ENCODE results near the gene PDE9A. TPM values are rescaled to one million over a fixed set of nuclear protein-coding genes. Genes with fewer than 3 reads are reported as not detected.

PDE9A gene
- total RNA-seq, 1 experiment from 2014 or later, result not detected

DNA sequence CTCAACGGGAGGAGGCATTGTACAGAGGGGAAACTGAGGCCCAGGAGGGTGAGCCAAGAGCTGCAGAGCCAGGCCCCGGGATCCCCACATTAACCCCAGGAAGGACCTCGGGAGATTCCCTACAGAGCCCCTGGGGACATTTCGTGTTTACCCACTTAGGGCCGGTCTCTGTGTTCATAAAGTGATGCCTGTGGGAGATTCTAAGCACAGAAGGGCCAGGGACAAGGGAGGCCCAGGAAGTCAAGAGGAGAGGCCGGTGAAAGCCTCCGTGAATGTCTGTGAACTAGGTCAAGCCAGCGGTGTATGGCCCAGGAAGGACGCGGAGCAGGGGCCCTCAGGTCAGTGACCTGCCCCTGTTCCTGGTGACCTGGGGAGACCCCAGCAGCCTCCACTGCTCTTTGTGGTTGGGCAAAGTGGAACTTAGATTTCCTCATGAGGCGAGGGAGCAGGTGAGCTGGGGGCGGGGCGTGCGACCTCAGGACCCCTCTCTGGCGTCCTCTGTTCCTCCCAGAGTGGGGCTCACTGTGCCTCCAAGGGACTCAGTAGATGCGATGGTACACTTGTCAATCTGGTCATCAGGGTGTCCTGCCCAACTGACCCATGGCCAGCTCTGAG, 34.9 kb downstream of the PDE9A start:
- Histone ChIP-seq H3K27ac (ENCODE audit: low read length) (no peak overlapping the region), H3K27me3 (ENCODE audit: low read length) (no peaks in the 10 kb centered on the region), H3K9ac (ENCODE audit: low read length) (no peak overlapping the region), H2AFZ (ENCODE audit: low read length) (no peak overlapping the region), H3K9me3 (ENCODE audit: low read length) (no peaks in the 10 kb centered on the region), H3K36me3 (ENCODE audit: insufficient read depth, low read length) (no peaks in the 10 kb centered on the region), H3K9me2 (replicated peaks; ENCODE audit: insufficient read depth, low read length) (no peaks in the 10 kb centered on the region), H3K4me1 (ENCODE audit: low read length) (no peaks in the 10 kb centered on the region), H3K4me3 (ENCODE audit: low read length) (no peak overlapping the region), H4K20me1 (ENCODE audit: insufficient read depth, low read depth, low read length) (no peaks in the 10 kb centered on the region), H3K79me2 (ENCODE audit: low read length) (no peaks in the 10 kb centered on the region), H3K4me2 (ENCODE audit: low read depth, low read length, poor library complexity, severe bottlenecking) (no peak overlapping the region)
- DNase-seq, result no peak

DNA sequence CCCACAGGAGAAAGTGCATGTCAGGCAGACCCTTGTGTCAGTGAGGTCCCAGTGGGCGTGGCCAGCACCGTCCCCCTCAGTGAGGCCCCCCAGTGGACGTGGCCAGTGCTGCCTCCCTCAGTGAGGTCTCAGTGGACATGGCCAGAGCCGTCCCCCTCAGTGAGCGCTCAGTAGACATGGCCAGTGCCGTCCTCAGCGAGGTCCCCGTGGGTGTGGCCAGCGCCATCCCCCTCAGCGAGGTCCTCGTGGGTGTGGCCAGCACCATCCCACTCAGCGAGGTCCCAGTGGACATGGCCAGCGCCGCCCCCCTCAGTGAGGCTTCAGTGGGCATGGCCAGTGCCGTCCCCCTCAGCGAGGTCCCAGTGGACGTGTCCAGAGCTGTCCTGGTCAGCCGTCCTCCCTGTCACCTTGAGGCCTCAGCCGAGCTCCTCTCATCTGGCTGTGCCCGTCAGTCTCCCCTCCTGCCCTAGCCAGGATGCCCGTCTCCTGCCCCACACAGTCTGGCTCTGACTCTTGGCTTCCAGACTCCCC, 35.5 kb downstream of the PDE9A start:
- Histone ChIP-seq H3K9me3 (ENCODE audit: low read length) (no peaks in the 10 kb centered on the region), H3K27me3 (ENCODE audit: low read length) (no peaks in the 10 kb centered on the region), H3K27ac (ENCODE audit: low read length) (no peak overlapping the region), H3K79me2 (ENCODE audit: low read length) (no peaks in the 10 kb centered on the region), H2AFZ (ENCODE audit: low read length) (no peak overlapping the region), H3K36me3 (ENCODE audit: insufficient read depth, low read length) (no peaks in the 10 kb centered on the region), H3K9ac (ENCODE audit: low read length) (no peak overlapping the region), H3K4me2 (ENCODE audit: low read depth, low read length, poor library complexity, severe bottlenecking) (no peak overlapping the region), H3K4me3 (ENCODE audit: low read length) (no peak overlapping the region), H3K4me1 (ENCODE audit: low read length) (no peaks in the 10 kb centered on the region), H4K20me1 (ENCODE audit: insufficient read depth, low read depth, low read length) (no peaks in the 10 kb centered on the region), H3K9me2 (replicated peaks; ENCODE audit: insufficient read depth, low read length) (no peaks in the 10 kb centered on the region)
- DNase-seq, result no peak

DNA sequence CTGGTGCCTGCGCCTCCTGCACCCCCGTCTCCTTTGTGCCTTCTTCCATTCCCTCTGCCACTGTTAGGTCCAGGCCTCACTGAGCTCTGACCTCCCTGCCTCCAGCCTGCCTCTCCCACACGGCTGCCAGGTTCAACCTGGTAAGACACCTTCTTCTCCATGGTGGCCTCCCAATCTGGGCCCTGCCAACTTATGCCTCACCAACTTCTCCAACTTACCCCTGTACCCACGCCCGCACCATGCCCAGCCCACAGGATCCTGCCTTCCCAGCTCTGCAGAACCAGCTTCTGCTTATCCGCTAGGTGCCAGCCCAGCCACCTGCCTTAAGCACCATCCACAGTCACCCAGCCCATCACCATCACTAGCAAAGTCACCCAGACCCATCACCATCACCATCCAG, 37.2 kb downstream of the PDE9A start:
- Histone ChIP-seq H3K4me1 (ENCODE audit: low read length) (no peaks in the 10 kb centered on the region), H3K9ac (ENCODE audit: low read length) (no peak overlapping the region), H3K36me3 (ENCODE audit: insufficient read depth, low read length) (no peaks in the 10 kb centered on the region), H3K27ac (ENCODE audit: low read length) (no peak overlapping the region), H3K9me3 (ENCODE audit: low read length) (no peaks in the 10 kb centered on the region), H2AFZ (ENCODE audit: low read length) (no peak overlapping the region), H4K20me1 (ENCODE audit: insufficient read depth, low read depth, low read length) (no peaks in the 10 kb centered on the region), H3K4me3 (ENCODE audit: low read length) (no peak overlapping the region), H3K79me2 (ENCODE audit: low read length) (no peaks in the 10 kb centered on the region), H3K9me2 (replicated peaks; ENCODE audit: insufficient read depth, low read length) (no peaks in the 10 kb centered on the region), H3K4me2 (ENCODE audit: low read depth, low read length, poor library complexity, severe bottlenecking) (no peak overlapping the region), H3K27me3 (ENCODE audit: low read length) (no peaks in the 10 kb centered on the region)
- DNase-seq, result no peak

DNA sequence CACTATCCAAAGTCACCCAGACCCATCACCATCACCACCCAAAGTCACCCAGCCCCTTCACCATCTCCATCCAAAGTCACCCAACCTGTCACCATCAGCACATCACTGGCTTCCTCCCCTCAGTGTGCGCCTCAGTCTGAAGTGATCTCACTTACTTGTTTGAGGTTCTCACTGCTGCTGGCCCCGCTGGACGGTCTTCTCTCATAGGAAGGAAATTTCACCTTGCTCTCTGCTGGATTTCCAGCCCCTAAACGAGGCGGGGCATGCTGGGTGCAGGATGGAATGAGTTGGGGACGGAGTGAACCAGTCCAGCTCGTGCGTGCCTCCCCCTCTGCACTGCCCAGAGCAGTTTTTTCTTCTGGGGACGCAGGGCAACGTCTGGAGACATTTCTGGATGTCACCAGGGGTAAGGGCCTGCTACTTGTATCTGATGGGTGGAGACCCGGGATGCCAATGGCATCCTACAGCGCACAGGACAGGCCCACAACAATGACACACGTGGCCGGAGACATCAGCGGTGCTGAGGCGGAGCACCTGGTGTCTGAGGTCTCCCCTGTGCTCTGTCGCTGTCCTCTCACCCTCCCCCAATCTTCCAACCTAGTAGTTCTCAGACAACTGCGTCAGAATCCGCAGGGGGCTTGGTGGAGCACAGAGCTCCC, 38.6 kb downstream of the PDE9A start:
- Histone ChIP-seq H3K4me2 (ENCODE audit: low read depth, low read length, poor library complexity, severe bottlenecking) (no peak overlapping the region), H3K79me2 (ENCODE audit: low read length) (no peaks in the 10 kb centered on the region), H3K27ac (ENCODE audit: low read length) (no peak overlapping the region), H2AFZ (ENCODE audit: low read length) (no peak overlapping the region), H3K9ac (ENCODE audit: low read length) (no peak overlapping the region), H3K4me3 (ENCODE audit: low read length) (no peak overlapping the region), H4K20me1 (ENCODE audit: insufficient read depth, low read depth, low read length) (no peaks in the 10 kb centered on the region), H3K27me3 (ENCODE audit: low read length) (no peaks in the 10 kb centered on the region), H3K9me2 (replicated peaks; ENCODE audit: insufficient read depth, low read length) (no peaks in the 10 kb centered on the region), H3K36me3 (ENCODE audit: insufficient read depth, low read length) (no peaks in the 10 kb centered on the region), H3K4me1 (ENCODE audit: low read length) (no peaks in the 10 kb centered on the region), H3K9me3 (ENCODE audit: low read length) (no peaks in the 10 kb centered on the region)
- DNase-seq, result no peak

DNA sequence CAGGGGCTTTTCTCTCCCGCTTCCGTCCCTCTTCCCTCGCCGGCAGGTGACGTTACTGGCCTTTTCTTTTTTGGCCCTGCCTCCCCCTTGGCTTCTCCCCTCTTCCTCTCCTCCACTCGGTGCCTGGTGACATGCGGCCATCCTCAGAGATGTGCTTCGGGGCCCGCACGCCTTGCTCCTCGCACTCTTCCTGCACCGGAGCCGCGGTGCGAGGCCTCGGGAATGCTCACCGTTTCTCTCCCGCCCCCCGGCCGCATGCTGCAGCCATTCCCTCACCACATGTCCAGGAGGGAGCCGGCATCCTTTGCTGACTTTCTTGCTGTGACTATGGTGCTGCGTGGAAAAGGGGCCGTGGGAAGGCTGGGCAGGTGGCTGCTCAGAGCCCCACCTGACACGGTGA, 39.3 kb downstream of the PDE9A start:
- H3K4me3 ChIP-seq (ENCODE audit: low read length), result no peak overlapping the region
- DNase-seq, result no peak
- H3K27me3 ChIP-seq (ENCODE audit: low read length), result no peaks in the 10 kb centered on the region
- no peaks in the 10 kb centered on the region for H3K79me2 ChIP-seq (ENCODE audit: low read length)
- H3K4me1 ChIP-seq (ENCODE audit: low read length), result no peaks in the 10 kb centered on the region
- no peaks in the 10 kb centered on the region for H3K36me3 ChIP-seq (ENCODE audit: insufficient read depth, low read length)
- H3K4me2 ChIP-seq (ENCODE audit: low read depth, low read length, poor library complexity, severe bottlenecking), result no peak overlapping the region
- H3K9ac ChIP-seq (ENCODE audit: low read length), result no peak overlapping the region
- H3K27ac ChIP-seq (ENCODE audit: low read length), result no peak overlapping the region
- H4K20me1 ChIP-seq (ENCODE audit: insufficient read depth, low read depth, low read length), result no peaks in the 10 kb centered on the region
- no peak overlapping the region for H2AFZ ChIP-seq (ENCODE audit: low read length)
- H3K9me2 ChIP-seq (replicated peaks; ENCODE audit: insufficient read depth, low read length), result no peaks in the 10 kb centered on the region
- H3K9me3 ChIP-seq (ENCODE audit: low read length), result no peaks in the 10 kb centered on the region

DNA sequence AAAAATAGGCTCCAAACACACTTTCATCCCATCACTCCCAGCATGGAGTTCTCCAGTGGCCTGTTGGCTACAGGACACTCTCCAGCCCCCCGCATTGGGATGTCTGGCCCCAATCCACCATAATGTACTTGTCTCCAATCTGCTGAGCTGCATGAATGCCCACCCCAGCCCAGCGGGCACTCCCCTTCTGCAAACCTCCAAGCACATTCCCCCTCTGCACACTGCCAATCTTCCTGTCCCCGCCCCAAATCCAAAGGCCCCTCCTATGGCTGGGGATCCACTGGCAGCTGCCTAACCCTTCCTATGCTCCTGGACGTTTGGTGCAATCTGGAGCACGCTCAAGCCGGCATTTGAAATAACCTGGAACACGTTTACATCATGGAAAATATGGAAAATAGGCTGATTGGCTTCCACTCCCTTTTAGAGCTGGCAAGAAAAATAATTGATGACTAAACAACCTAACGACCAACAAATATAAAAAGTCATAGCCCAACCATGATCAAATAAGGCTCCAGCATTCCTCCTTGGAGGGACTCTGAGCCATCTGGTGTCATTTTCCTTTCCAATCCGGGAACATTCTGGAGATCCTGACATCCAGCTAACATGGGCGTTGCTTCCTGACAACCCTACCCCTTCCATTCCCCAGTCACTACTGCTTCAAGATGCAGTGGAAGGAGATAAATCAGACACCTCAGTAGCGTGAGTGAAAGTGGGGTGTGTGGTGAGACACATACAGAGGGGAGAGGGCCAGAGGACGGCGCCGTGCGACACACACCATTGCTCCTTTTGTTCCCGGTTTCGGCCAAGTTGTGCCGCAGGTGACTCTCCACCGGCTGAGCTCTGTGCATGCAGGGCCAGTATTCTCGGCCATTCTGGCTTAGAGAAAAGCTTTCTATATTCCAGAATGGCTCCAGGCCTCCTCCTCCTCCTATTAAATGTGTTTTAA, 41.6 kb downstream of the PDE9A start:
- no peak overlapping the region for H3K4me2 ChIP-seq (ENCODE audit: low read depth, low read length, poor library complexity, severe bottlenecking)
- H3K9me3 ChIP-seq (ENCODE audit: low read length), result no peaks in the 10 kb centered on the region
- no peaks in the 10 kb centered on the region for H4K20me1 ChIP-seq (ENCODE audit: insufficient read depth, low read depth, low read length)
- no peaks in the 10 kb centered on the region for H3K36me3 ChIP-seq (ENCODE audit: insufficient read depth, low read length)
- DNase-seq, result no peak
- H2AFZ ChIP-seq (ENCODE audit: low read length), result no peak overlapping the region
- H3K27me3 ChIP-seq (ENCODE audit: low read length), result no peaks in the 10 kb centered on the region
- H3K4me1 ChIP-seq (ENCODE audit: low read length), result no peaks in the 10 kb centered on the region
- H3K4me3 ChIP-seq (ENCODE audit: low read length), result no peak overlapping the region
- no peak overlapping the region for H3K9ac ChIP-seq (ENCODE audit: low read length)
- H3K9me2 ChIP-seq (replicated peaks; ENCODE audit: insufficient read depth, low read length), result no peaks in the 10 kb centered on the region
- H3K27ac ChIP-seq (ENCODE audit: low read length), result no peak overlapping the region
- no peaks in the 10 kb centered on the region for H3K79me2 ChIP-seq (ENCODE audit: low read length)

DNA sequence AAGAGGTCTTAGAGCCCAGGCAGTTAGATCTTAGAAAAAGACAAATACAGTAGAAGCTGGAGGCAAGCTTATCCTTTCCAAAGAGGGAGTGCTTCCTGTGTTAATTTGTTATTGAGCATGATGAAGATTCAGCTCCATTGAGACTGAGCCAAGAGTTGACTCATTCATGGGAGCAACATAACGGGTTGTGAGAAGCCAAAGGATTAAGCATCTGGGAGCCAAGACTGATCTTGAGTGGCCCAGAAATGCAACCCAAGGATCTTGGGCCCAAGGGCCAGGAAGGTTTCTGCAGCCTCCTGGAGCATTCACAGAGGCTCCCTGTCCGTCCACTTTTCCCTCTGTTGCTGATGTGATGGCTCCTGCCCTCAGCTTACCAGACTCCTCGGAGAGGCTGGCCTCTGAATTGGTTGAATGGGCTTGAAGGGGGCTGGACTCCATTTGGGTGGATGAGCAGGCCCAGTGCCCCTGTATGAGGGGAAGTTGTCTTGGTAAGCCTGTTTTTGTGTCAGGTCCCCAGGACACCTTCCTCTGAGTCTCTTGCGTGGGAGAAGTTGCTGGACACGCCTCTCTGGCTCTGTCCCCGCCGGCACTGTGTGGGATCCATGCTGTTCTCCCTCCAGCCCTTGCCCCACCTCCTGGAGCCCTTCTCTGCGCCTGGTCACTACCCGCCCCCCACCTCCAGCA, 42.4 kb downstream of the PDE9A start:
- Histone ChIP-seq H3K9ac (ENCODE audit: low read length) (no peak overlapping the region), H4K20me1 (ENCODE audit: insufficient read depth, low read depth, low read length) (no peaks in the 10 kb centered on the region), H3K27me3 (ENCODE audit: low read length) (no peaks in the 10 kb centered on the region), H3K36me3 (ENCODE audit: insufficient read depth, low read length) (no peaks in the 10 kb centered on the region), H3K79me2 (ENCODE audit: low read length) (no peaks in the 10 kb centered on the region), H3K9me2 (replicated peaks; ENCODE audit: insufficient read depth, low read length) (no peaks in the 10 kb centered on the region), H2AFZ (ENCODE audit: low read length) (no peak overlapping the region), H3K9me3 (ENCODE audit: low read length) (no peaks in the 10 kb centered on the region), H3K4me1 (ENCODE audit: low read length) (no peaks in the 10 kb centered on the region), H3K4me3 (ENCODE audit: low read length) (no peak overlapping the region), H3K27ac (ENCODE audit: low read length) (no peak overlapping the region), H3K4me2 (ENCODE audit: low read depth, low read length, poor library complexity, severe bottlenecking) (no peak overlapping the region)
- no peak for DNase-seq
